Midbrain (tissue), 1 donor: ENCODE measurements around the gene EXTL1.
"Not testable (repeated sequence)": the region's sequence is repeated elsewhere in the genome, so short reads cannot be mapped to it uniquely, and the experiment has no call there.

Experiments
- DNase-seq: peaks from one replicate; lab custom pipeline; 2025; lab: John Stamatoyannopoulos, UW

Gene EXTL1

GRCh38 chr1:26021647-26022403 lies at the start of gene EXTL1:
Gene EXTL1, plus strand, starts transcription at chr1:26021775. Its CDS starts 872 bp downstream, at chr1:26022647.
- peak; percentile 35 for DNase-seq

GRCh38 chr1:25971811-25972180 lies 49.8 kb upstream of the EXTL1 start:
- no peak for DNase-seq

- DNase-seq: no peak
These were observed 47.8 kb upstream of the EXTL1 start for GRCh38 chr1:25973610-25974321.

GRCh38 chr1:25977801-25978200 lies 43.8 kb upstream of the EXTL1 start:
- DNase-seq: no peak

GRCh38 chr1:25978403-25978802 lies 43.2 kb upstream of the EXTL1 start:
- no peak for DNase-seq

- DNase-seq: no peak
These were observed 42.4 kb upstream of the EXTL1 start for GRCh38 chr1:25979210-25979609.

GRCh38 chr1:25985171-25985570 lies 36.4 kb upstream of the EXTL1 start:
- DNase-seq: no peak

GRCh38 chr1:25985670-25986069 lies 35.9 kb upstream of the EXTL1 start:
- DNase-seq: no peak

- not testable (repeated sequence) for DNase-seq
These were observed 34.8 kb upstream of the EXTL1 start for GRCh38 chr1:25986773-25987172.

- DNase-seq: no peak
These were observed 33.6 kb upstream of the EXTL1 start for GRCh38 chr1:25987951-25988350.

GRCh38 chr1:25989440-25990234 lies 31.9 kb upstream of the EXTL1 start:
- DNase-seq: no peak

GRCh38 chr1:25990251-25990650 lies 31.3 kb upstream of the EXTL1 start:
- DNase-seq: no peak

GRCh38 chr1:25990702-25991395 lies 30.7 kb upstream of the EXTL1 start:
- no peak for DNase-seq

GRCh38 chr1:25991937-25992688 lies 29.5 kb upstream of the EXTL1 start:
- DNase-seq: no peak

- DNase-seq: no peak
These were observed 28.8 kb upstream of the EXTL1 start for GRCh38 chr1:25992689-25993171.

- DNase-seq: no peak
These were observed 28.2 kb upstream of the EXTL1 start for GRCh38 chr1:25993197-25993951.

- no peak for DNase-seq
These were observed 27.0 kb upstream of the EXTL1 start for GRCh38 chr1:25994402-25995150.

GRCh38 chr1:25996966-25997827 lies 24.4 kb upstream of the EXTL1 start:
- peak; percentile 39 for DNase-seq
